ENCODE measurements around the gene PDPK1.

DNA sequence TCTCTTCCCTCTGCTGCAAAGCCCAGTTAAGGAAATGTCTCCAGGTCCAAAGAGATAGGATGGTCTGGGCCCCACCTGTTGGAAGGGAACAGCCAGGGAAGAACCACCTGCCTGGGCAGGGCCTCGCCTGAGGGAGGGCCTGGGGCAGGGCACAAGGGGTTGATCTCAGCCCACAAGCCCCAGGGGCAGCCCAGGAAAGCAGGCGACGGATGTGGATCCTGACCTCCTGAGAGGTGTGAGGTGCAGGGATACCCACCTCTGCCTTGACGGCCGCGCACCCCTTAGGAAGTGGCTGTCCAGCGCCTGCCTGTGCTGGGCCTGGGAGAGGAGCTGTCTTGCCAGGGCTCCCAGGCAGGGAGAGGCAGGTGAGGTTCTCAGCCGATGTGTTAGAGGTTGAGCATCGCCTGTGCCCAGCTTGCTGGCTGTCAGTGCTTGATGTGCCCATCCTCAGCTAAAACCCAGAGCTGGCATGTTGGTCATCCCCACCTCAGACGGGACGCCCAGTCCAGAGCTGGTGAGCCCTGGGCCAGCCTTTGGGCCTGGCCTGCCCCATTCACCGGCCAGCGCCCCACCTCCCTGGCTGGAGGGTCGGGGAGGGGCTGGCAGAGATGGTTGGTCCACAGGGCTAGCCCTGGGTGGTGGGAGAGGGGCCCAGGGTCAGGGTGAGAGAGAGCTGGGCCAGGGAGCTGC is 7.0 kb upstream of the PDPK1 start:
- TF ChIP-seq, protein P1, sequence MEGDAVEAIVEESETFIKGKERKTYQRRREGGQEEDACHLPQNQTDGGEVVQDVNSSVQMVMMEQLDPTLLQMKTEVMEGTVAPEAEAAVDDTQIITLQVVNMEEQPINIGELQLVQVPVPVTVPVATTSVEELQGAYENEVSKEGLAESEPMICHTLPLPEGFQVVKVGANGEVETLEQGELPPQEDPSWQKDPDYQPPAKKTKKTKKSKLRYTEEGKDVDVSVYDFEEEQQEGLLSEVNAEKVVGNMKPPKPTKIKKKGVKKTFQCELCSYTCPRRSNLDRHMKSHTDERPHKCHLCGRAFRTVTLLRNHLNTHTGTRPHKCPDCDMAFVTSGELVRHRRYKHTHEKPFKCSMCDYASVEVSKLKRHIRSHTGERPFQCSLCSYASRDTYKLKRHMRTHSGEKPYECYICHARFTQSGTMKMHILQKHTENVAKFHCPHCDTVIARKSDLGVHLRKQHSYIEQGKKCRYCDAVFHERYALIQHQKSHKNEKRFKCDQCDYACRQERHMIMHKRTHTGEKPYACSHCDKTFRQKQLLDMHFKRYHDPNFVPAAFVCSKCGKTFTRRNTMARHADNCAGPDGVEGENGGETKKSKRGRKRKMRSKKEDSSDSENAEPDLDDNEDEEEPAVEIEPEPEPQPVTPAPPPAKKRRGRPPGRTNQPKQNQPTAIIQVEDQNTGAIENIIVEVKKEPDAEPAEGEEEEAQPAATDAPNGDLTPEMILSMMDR (IDR thresholded peaks at IDR 0.05), result no peak
- no peak for TF ChIP-seq POLR2A (IDR thresholded peaks at IDR 0.05; ENCODE audit: low read depth)
- no peak for TF ChIP-seq EP300 (IDR thresholded peaks at IDR 0.05)

Measured in esophagus muscularis mucosa (tissue), 4 donors.